K562 (cell line): ENCODE data around the gene OBSCN. TPM values are rescaled to one million over a fixed set of nuclear protein-coding genes. Genes with fewer than 3 reads are reported as not detected.
A peak's percentile ranks its signal among the peaks of the same experiment; 100 is the strongest.

Source experiments
- ATAC-seq: fragments of 200-7000 bp; cut with Tn5 transposase; 3 replicates; pipeline ENCODE4 v1.9.1; 2020; ENCODE audit warnings: moderate library complexity
- BruUV-seq: library from RNA; stranded (reverse); fragments of 400-500 nt; replicated peaks from 2 replicates; lab custom pipeline; 2021; lab: Mats Ljungman, UMichigan
- CTCF ChIA-PET: fragments of 300-600 bp; formaldehyde crosslinking; extraction: SDS; loops from one replicate; lab custom pipeline; 2021; ENCODE audit warnings: low intra/inter-chr PET ratio; lab: Yijun Ruan, JAX
- POLR2A ChIA-PET: fragments of 300-600, 350-650 bp; sonication (Branson Sonifier 250); formaldehyde crosslinking; extraction: SDS; loops from one replicate; lab custom pipeline; 2021; ENCODE audit warnings: antibody characterized with exemption, inconsistent platforms; lab: Yijun Ruan, JAX
- DNase-seq, 4 experiments: peaks; one replicate each; pipeline versions ENCODE4 v3.0.0 to v3.0.0-alpha.2; 2011 to 2018; ENCODE audit warnings: low spot score in 3 of 4, mixed read lengths in 3 of 4; ENCODE audit errors: extremely low read depth in 1 of 4
- FAIRE-seq: peaks from 2 replicates; lab custom pipeline; 2011; peaks lifted over from hg19 to GRCh38; lab: Jason Lieb, UNC
- H2AFZ ChIP-seq: 2 replicates; pipeline ENCODE4 v1.6.0; 2011; ENCODE audit warnings: low read depth, low read length, control low read depth, inconsistent platforms
- H3K27ac ChIP-seq: fragments of 200-600 bp; 3 replicates; pipeline ENCODE4 v1.8.0; 2011; ENCODE audit warnings: low read depth, mild to moderate bottlenecking, control low read depth, inconsistent platforms, low read length, moderate library complexity, mixed read lengths; ENCODE audit errors: extremely low read depth
- H3K27me3 ChIP-seq, 2 experiments: fragments of 300-600 bp in 1 of 2; 2 replicates in 1 of 2; 3 replicates in 1 of 2; pipeline versions ENCODE4 v1.6.0 to v1.8.0; 2011; ENCODE audit warnings: inconsistent platforms in 2 of 2, low read length in 2 of 2, mild to moderate bottlenecking in 1 of 2, mixed read lengths in 1 of 2, moderate library complexity in 1 of 2; ENCODE audit not compliant: control insufficient read depth in 2 of 2, insufficient read depth in 2 of 2
- H3K36me3 ChIP-seq: fragments of 300-600 bp; 3 replicates; pipeline ENCODE4 v1.8.0; 2011; ENCODE audit warnings: mild to moderate bottlenecking, low read length, inconsistent platforms; ENCODE audit not compliant: control insufficient read depth, insufficient read depth
- H3K4me1 ChIP-seq, 2 experiments: fragments of 200-600 bp in 1 of 2; replicated peaks in 1 of 2; 2 replicates in 1 of 2; 3 replicates in 1 of 2; pipeline versions ENCODE4 v1.5.1 to v1.8.0; 2011; ENCODE audit warnings: inconsistent platforms in 2 of 2, low read length in 2 of 2, mild to moderate bottlenecking in 1 of 2, mixed read lengths in 1 of 2, moderate library complexity in 1 of 2; ENCODE audit not compliant: control insufficient read depth in 2 of 2, insufficient read depth in 2 of 2
- H3K4me2 ChIP-seq: 2 replicates; pipeline ENCODE4 v1.6.1; 2011; ENCODE audit warnings: low read length, control low read depth, inconsistent platforms, mixed read lengths; ENCODE audit not compliant: insufficient read depth
- H3K4me3 ChIP-seq: fragments of 200-600 bp; sonication (generic), shearing (Covaris generic); 2 replicates; pipeline ENCODE4 v1.5.1; 2016; ENCODE audit warnings: control low read depth, inconsistent platforms
- H3K79me2 ChIP-seq: fragments of 200-600 bp; 3 replicates; pipeline ENCODE4 v1.8.0; 2011; ENCODE audit warnings: low read length, inconsistent platforms; ENCODE audit not compliant: control insufficient read depth, insufficient read depth
- H3K9ac ChIP-seq, 2 experiments: 2 replicates each; pipeline versions ENCODE4 v1.6.0 to v1.6.1; 2011; ENCODE audit warnings: low read depth in 2 of 2, low read length in 2 of 2, control low read depth in 1 of 2, inconsistent platforms in 1 of 2, mild to moderate bottlenecking in 1 of 2, mixed read lengths in 1 of 2; ENCODE audit not compliant: insufficient read depth in 1 of 2
- H3K9me1 ChIP-seq: one replicate; pipeline ENCODE4 v1.6.0; 2011; ENCODE audit warnings: inconsistent platforms, mild to moderate bottlenecking, low read length, moderate library complexity; ENCODE audit not compliant: control insufficient read depth, insufficient read depth
- H3K9me3 ChIP-seq: replicated peaks from 2 replicates; pipeline ENCODE4 v1.5.1; 2011; ENCODE audit warnings: low read depth, low read length, inconsistent platforms; ENCODE audit not compliant: control insufficient read depth, insufficient read depth
- H4K20me1 ChIP-seq: replicated peaks from 2 replicates; pipeline ENCODE4 v1.6.1; 2011; ENCODE audit warnings: low read length, inconsistent platforms, mixed read lengths; ENCODE audit not compliant: control insufficient read depth, insufficient read depth
- BDP1 ChIP-seq: IDR thresholded peaks from 3 replicates; pipeline ENCODE4 v1.6.1; 2011; ENCODE audit not compliant: insufficient read length, insufficient read depth
- POLR2G ChIP-seq: fragments of 200-400 bp; formaldehyde crosslinking; IDR thresholded peaks from 2 replicates; pipeline ENCODE4 v1.6.1; 2017; ENCODE audit warnings: low read depth, mild to moderate bottlenecking, antibody characterized with exemption, low read length, moderate library complexity
- PRPF4 ChIP-seq: fragments of 200-400 bp; formaldehyde crosslinking; IDR thresholded peaks from one replicate; pipeline ENCODE4 v1.6.1; 2017; ENCODE audit warnings: low read length, low read depth, mild to moderate bottlenecking; ENCODE audit not compliant: insufficient read depth, poor library complexity, severe bottlenecking
- RBFOX2 ChIP-seq: fragments of 200-400 bp; formaldehyde crosslinking; IDR thresholded peaks from 2 replicates; pipeline ENCODE4 v1.6.1; 2017; ENCODE audit warnings: low read depth, mild to moderate bottlenecking, low read length, moderate library complexity
- ZKSCAN8 ChIP-seq: fragments of 200-800 bp; sonication (Bioruptor generic); IDR thresholded peaks from 2 replicates; pipeline ENCODE4 v1.6.1; 2016; ENCODE audit warnings: missing genetic modification characterization, missing compliant biosample characterization
- WGBS: fragments of 100-300 bp; shearing (Covaris generic); methylation state at CpG from one replicate; pipeline ENCODE4 v1.1.6; 2016; ENCODE audit warnings: low coverage, mixed read lengths; ENCODE audit not compliant: insufficient coverage; ENCODE audit errors: missing lambda C conversion rate; 5-methylcytosine and 5-hydroxymethylcytosine counted together
- in situ Hi-C: fragments of 300-500 bp; cut with MboI; formaldehyde crosslinking; loops from 4 replicates; pipeline ENCODE4 v1.15.0; 2018; ENCODE audit warnings: inconsistent platforms, mixed read lengths
- intact Hi-C: fragments of 100-400 bp; cut with micrococcal nuclease; formaldehyde crosslinking; loops from 2 replicates; pipeline ENCODE4 v1.14.2; 2022
- polyA plus RNA-seq, 8 experiments: library from polyadenylated mRNA; depleted of rRNA in 4 of 8; stranded (reverse) in 5 of 8; unstranded in 3 of 8; fragments of >200 nt; fragmentation: Nextera tagmentation in 2 of 8; fragmentation: Illumina TruSeq in 1 of 8; extraction: Ambion mirVana in 2 of 8; extraction: Trizol in 1 of 8; gene quantifications; 2 replicates each; pipeline versions ENCODE4 v1.2.1 to v1.2.3, GENCODE V29; 2011 to 2014; ENCODE audit warnings: inconsistent platforms in 1 of 8, missing spikeins in 1 of 8
- total RNA-seq, 7 experiments: library from RNA; depleted of rRNA in 6 of 7; stranded (reverse); fragments of >200 nt in 6 of 7; fragmentation: Illumina TruSeq in 2 of 7; extraction: Trizol in 2 of 7; gene quantifications; 2 replicates each; pipeline versions ENCODE4 v1.2.1 to v1.2.3, GENCODE V29; 2011 to 2021; ENCODE audit warnings: low replicate concordance in 1 of 7

The OBSCN gene
- total and polyA plus RNA-seq, 9 of the 15 experiments (the other 6 are each of a cell fraction or from before 2014, with no cell fraction given) = 0.18 to 19.7 (median 3.6) TPM

DNA sequence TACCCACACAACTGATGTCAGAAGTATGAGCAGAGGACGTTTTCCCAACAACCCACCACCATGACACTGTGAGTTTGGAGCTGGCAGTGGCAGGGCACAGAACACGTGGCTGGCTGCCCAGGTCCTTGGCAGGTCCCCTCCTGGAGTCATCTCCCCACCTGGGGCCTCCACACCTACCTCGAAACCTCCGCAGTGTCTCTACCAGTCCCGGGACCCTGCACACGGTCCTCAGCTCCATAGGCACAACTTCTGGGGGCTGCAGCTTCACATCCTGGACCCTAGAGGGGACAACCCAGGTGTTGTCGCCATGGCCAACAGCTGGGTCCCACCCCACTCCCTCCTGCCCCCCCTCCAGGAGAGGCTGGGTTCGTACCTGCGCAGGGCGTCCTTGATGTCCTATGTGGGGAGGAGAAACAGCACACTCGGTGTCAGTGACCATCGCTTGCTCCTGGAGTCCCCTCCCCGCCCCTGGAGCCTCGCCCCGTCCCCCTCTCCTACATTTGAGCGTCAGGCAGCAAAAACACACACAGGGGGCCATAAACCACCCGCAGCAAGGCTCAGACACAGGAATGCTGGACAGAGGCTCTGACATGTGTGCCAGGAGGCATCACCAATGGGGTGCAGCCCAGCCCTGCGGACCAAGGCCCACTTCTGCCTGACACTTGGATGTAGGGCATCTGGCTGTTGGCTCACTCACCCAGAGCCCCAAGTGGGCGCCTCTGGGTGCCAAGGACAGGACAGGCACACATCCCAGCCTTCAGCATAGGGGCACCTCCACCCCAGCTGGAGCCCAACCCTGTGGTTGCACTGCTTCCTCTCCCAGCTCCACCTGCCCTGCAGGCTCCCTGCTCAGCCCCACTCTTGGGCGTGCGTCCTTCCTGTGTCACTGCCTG is 189.2 kb downstream of the OBSCN start:
- intact Hi-C loops (no loop called here), in situ Hi-C loops (no loop called here)
- H3K27ac ChIP-seq = no peak overlapping the region
- ATAC-seq (no peak), FAIRE-seq (no peak), DNase-seq (no peak)
- H3K4me2 ChIP-seq = no peak overlapping the region
- H4K20me1 ChIP-seq = peaks cover 8% of the 10 kb centered on the region
- H3K4me1 ChIP-seq = peaks cover 7 to 57% of the 10 kb centered on the region in 2 experiments; a peak in 4 of 5 replicates
- H3K79me2 ChIP-seq = peaks cover 23% of the 10 kb centered on the region
- H3K9me1 ChIP-seq = peaks cover 5% of the 10 kb centered on the region
- no peak overlapping the region for H2AFZ ChIP-seq
- ChIA-PET POLR2A (interaction anchor here (0.9 to 9.0 kb wide), 6 partner anchors 8 to 61 kb away, joined by 3 to 78 read pairs (median 4); partner anchors contain the start of gene TRIM11), CTCF (no interaction called here)
- H3K36me3 ChIP-seq = peaks cover 98% of the 10 kb centered on the region
- WGBS = 87% methylated on average over 20 of the region's 21 CpGs
- TF ChIP-seq ZKSCAN8 (CRISPR knock-in tag) (no peak), RBFOX2 (peak; percentile 58), BDP1 (no peak), PRPF4 (no peak), POLR2G (peak; percentile 62; the same call in 1 of the 2 replicates)
- no peaks in the 10 kb centered on the region for H3K9me3 ChIP-seq
- BruUV-seq = no TSS peak
- no peaks in the 10 kb centered on the region for H3K27me3 ChIP-seq
- H3K4me3 ChIP-seq = no peak overlapping the region
- H3K9ac ChIP-seq = no peak overlapping the region
